Astrocyte of the spinal cord (primary cell): ENCODE measurements around the gene KCNH8.
A peak's percentile ranks its signal among the peaks of the same experiment; 100 is the strongest.

Experiments used
- DNase-seq: peaks from one replicate; pipeline ENCODE4 v3.0.0; 2011; ENCODE audit warnings: low read depth, low spot score
- H3K4me3 ChIP-seq: 2 replicates; pipeline ENCODE4 v1.5.1; 2011; ENCODE audit warnings: low read depth, mild to moderate bottlenecking, low read length, moderate library complexity
- in situ Hi-C: cut with HindIII; loops from 2 replicates; pipeline ENCODE4 v1.10.0; 2017; ENCODE audit warnings: low sequenced_read_pairs
- TF ChIP-seq, protein P1 (sequence below): IDR thresholded peaks from 2 replicates; pipeline ENCODE4 v1.5.1; 2012; ENCODE audit warnings: low read depth, mild to moderate bottlenecking, low read length, inconsistent platforms

The KCNH8 gene

DNA sequence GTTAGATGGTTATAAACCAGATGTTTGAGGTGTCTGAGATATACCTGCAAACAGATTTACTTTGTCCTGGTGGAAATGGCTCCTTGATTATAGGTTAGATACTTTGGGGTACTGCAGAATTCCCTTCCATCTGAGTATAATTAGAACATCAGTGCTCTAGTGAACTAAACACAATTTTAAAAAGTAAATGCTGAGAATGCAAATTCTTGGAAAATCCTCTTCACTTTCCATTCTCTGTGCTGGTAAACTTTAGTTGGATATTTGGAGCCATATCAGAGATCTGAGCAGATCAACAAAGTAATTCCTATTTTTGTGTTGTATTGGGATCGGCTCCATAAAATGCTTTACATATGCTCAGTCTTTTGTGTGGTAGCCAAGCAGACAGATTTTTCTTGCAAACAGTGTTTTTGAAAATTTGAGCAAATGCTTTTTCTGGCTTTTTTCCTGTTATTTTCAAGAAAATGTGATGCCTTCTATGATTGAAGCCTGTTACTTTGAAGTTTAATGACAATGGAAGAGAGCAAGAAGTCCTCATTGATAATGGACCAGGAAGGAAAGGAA is 37.9 kb upstream of the KCNH8 start:
- TF ChIP-seq, protein P1, sequence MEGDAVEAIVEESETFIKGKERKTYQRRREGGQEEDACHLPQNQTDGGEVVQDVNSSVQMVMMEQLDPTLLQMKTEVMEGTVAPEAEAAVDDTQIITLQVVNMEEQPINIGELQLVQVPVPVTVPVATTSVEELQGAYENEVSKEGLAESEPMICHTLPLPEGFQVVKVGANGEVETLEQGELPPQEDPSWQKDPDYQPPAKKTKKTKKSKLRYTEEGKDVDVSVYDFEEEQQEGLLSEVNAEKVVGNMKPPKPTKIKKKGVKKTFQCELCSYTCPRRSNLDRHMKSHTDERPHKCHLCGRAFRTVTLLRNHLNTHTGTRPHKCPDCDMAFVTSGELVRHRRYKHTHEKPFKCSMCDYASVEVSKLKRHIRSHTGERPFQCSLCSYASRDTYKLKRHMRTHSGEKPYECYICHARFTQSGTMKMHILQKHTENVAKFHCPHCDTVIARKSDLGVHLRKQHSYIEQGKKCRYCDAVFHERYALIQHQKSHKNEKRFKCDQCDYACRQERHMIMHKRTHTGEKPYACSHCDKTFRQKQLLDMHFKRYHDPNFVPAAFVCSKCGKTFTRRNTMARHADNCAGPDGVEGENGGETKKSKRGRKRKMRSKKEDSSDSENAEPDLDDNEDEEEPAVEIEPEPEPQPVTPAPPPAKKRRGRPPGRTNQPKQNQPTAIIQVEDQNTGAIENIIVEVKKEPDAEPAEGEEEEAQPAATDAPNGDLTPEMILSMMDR, result no peak

DNA sequence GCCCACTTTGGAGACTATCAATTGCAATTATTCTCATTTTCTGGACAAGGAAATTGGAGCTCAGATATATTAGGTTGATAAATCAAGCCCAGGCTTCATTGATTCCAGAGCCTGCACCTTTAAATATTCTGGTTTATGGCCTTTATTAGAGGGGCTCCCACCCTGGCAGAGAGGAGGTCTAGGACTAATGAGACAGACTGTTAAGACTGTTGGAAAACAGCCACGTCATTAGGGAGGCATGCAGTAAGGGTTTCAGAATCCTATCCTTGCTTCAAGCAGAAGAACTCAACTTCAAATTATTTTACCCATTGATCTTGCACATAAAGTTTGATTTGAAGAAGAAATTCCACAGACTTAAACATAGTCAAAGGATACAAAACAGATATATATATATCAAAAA is 33.8 kb upstream of the KCNH8 start:
- H3K4me3 ChIP-seq, result no peak overlapping the region
- in situ Hi-C loops, result no loop called here
- TF ChIP-seq, protein P1, result no peak
- DNase-seq, result no peak

More for the DNA sequence above, 37.9 kb upstream of the KCNH8 start:
- in situ Hi-C loops, result no loop called here
- no peak overlapping the region for H3K4me3 ChIP-seq
- no peak for DNase-seq

DNA sequence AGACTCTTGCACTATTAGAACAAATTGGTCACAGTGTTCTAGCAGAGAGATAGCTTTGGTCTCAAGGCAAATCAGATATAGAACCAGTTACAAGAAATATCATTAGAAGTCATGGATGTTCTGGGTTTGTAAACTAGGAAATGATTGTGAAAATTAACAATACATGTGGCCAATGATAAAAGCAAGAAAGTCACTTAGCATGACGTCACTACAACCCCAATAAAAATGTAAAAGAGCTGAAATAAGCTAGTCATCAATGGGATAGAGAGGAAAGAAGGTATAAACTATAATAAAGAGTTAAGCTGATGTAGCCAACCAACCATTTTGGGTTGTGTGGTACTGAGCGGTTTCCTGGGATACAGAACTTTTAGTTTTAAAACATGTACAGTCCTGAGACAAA is 32.1 kb upstream of the KCNH8 start:
- DNase-seq, result no peak
- no peak overlapping the region for H3K4me3 ChIP-seq
- in situ Hi-C loops, result no loop called here
- TF ChIP-seq, protein P1, result no peak

GRCh38 chr3:19124752-19125151 is 23.6 kb upstream of the KCNH8 start:
- DNase-seq, result no peak
- no peak overlapping the region for H3K4me3 ChIP-seq
- TF ChIP-seq, protein P1, result no peak
- in situ Hi-C loops, result no loop called here

- TF ChIP-seq, protein P1, result no peak
- DNase-seq, result no peak
- in situ Hi-C loops, result no loop called here
These were observed 8.4 kb upstream of the KCNH8 start for GRCh38 chr3:19139863-19140262.

GRCh38 chr3:19146685-19147650 is 1.3 kb upstream of the KCNH8 start:
- in situ Hi-C loops, result no loop called here
- peak overlapping the region; percentile 53 for H3K4me3 ChIP-seq
- DNase-seq, result peak; percentile 68
- TF ChIP-seq, protein P1, result peak; percentile 50

More at GRCh38 chr3:19139863-19140262, 8.4 kb upstream of the KCNH8 start:
- H3K4me3 ChIP-seq, result no peak overlapping the region
